Mesenchymal stem cell (in vitro differentiated cells and primary cell): ENCODE data around the gene FAM83F.

ENCODE experiments used
- DNase-seq: peaks from one replicate; pipeline ENCODE4 v3.0.0-alpha.2; 2013
- H2AFZ ChIP-seq: one replicate; pipeline ENCODE4 v1.6.1; 2013; ENCODE audit warnings: low read depth, mild to moderate bottlenecking, control low read depth, inconsistent platforms, low read length, moderate library complexity
- H2AK5ac ChIP-seq: 2 replicates; pipeline ENCODE4 v1.6.1; 2013; ENCODE audit warnings: low read length, moderate library complexity, mild to moderate bottlenecking, inconsistent platforms; ENCODE audit not compliant: severe bottlenecking
- H2BK120ac ChIP-seq: one replicate; pipeline ENCODE4 v1.6.1; 2013; ENCODE audit warnings: low read depth, mild to moderate bottlenecking, inconsistent platforms, low read length, moderate library complexity
- H2BK12ac ChIP-seq, 2 experiments: one replicate each; pipeline ENCODE4 v1.6.1; 2013; ENCODE audit warnings: inconsistent platforms in 2 of 2, low read length in 2 of 2, mild to moderate bottlenecking in 2 of 2, moderate library complexity in 2 of 2, control low read depth in 1 of 2
- H2BK15ac ChIP-seq: one replicate; pipeline ENCODE4 v1.6.1; 2013; ENCODE audit warnings: mild to moderate bottlenecking, low read depth, inconsistent platforms; ENCODE audit not compliant: poor library complexity, severe bottlenecking
- H2BK5ac ChIP-seq: 2 replicates; pipeline ENCODE4 v1.6.1; 2013; ENCODE audit warnings: low read depth, mild to moderate bottlenecking, low read length, control low read depth, inconsistent platforms; ENCODE audit not compliant: poor library complexity, severe bottlenecking
- H3K14ac ChIP-seq, 2 experiments: one replicate each; pipeline ENCODE4 v1.6.1; 2013; ENCODE audit warnings: inconsistent platforms in 2 of 2, low read length in 2 of 2, control low read depth in 1 of 2, mild to moderate bottlenecking in 1 of 2, moderate library complexity in 1 of 2
- H3K18ac ChIP-seq, 2 experiments: one replicate each; pipeline ENCODE4 v1.6.1; 2013; ENCODE audit warnings: inconsistent platforms in 2 of 2, low read length in 2 of 2, control low read depth in 1 of 2, low read depth in 1 of 2, mild to moderate bottlenecking in 1 of 2
- H3K23ac ChIP-seq, 2 experiments: one replicate each; pipeline ENCODE4 v1.6.1; 2013; ENCODE audit warnings: inconsistent platforms in 2 of 2, low read length in 2 of 2, mild to moderate bottlenecking in 2 of 2, moderate library complexity in 2 of 2, control low read depth in 1 of 2
- H3K27ac ChIP-seq: 2 replicates; pipeline ENCODE4 v1.5.1; 2013; ENCODE audit warnings: mild to moderate bottlenecking, moderate library complexity, low read length, control low read depth, inconsistent platforms; ENCODE audit not compliant: poor library complexity, severe bottlenecking
- H3K27me3 ChIP-seq, 2 experiments: 2 replicates each; pipeline versions ENCODE4 v1.6.1 to v1.7.0; 2013; ENCODE audit warnings: low read length in 2 of 2, mild to moderate bottlenecking in 2 of 2, moderate library complexity in 2 of 2, control low read depth in 1 of 2, inconsistent platforms in 1 of 2; ENCODE audit not compliant: control insufficient read depth in 1 of 2, insufficient read depth in 1 of 2
- H3K36me3 ChIP-seq, 2 experiments: 2 replicates each; pipeline versions ENCODE4 v1.6.1 to v1.7.0; 2013; ENCODE audit warnings: low read length in 2 of 2, control low read depth in 1 of 2, inconsistent platforms in 1 of 2, low read depth in 1 of 2, mild to moderate bottlenecking in 1 of 2; ENCODE audit not compliant: insufficient read depth in 2 of 2, control insufficient read depth in 1 of 2
- H3K4ac ChIP-seq, 2 experiments: one replicate each; pipeline ENCODE4 v1.6.1; 2013; ENCODE audit warnings: inconsistent platforms in 2 of 2, low read length in 2 of 2, mild to moderate bottlenecking in 2 of 2, moderate library complexity in 2 of 2, control low read depth in 1 of 2, low read depth in 1 of 2
- H3K4me1 ChIP-seq: 2 replicates; pipeline ENCODE4 v1.6.1; 2013; ENCODE audit warnings: low read depth, low read length, control low read depth; ENCODE audit not compliant: control insufficient read depth, insufficient read depth
- H3K4me2 ChIP-seq: 2 replicates; pipeline ENCODE4 v1.6.1; 2013; ENCODE audit warnings: low read length, mild to moderate bottlenecking, inconsistent platforms; ENCODE audit not compliant: poor library complexity, severe bottlenecking
- H3K4me3 ChIP-seq, 2 experiments: 2 replicates each; pipeline versions ENCODE4 v1.5.1 to v1.7.0; 2013; ENCODE audit warnings: low read length in 2 of 2, mild to moderate bottlenecking in 2 of 2, control low read depth in 1 of 2, low read depth in 1 of 2; ENCODE audit not compliant: insufficient read depth in 1 of 2
- H3K79me1 ChIP-seq: replicated peaks from 2 replicates; pipeline ENCODE4 v1.6.1; 2013; ENCODE audit warnings: mild to moderate bottlenecking, control low read depth, low read length, inconsistent platforms; ENCODE audit not compliant: poor library complexity, severe bottlenecking
- H3K9ac ChIP-seq: 2 replicates; pipeline ENCODE4 v1.7.0; 2013; ENCODE audit warnings: mild to moderate bottlenecking, low read length, moderate library complexity
- H3K9me3 ChIP-seq: 2 replicates; pipeline ENCODE4 v1.7.0; 2013; ENCODE audit warnings: mild to moderate bottlenecking, low read length; ENCODE audit not compliant: control insufficient read depth
- H4K8ac ChIP-seq: one replicate; pipeline ENCODE4 v1.6.1; 2013; ENCODE audit warnings: inconsistent platforms, mild to moderate bottlenecking, low read length, moderate library complexity
- H4K91ac ChIP-seq: one replicate; pipeline ENCODE4 v1.6.1; 2013; ENCODE audit warnings: mild to moderate bottlenecking, low read length, inconsistent platforms
- WGBS: methylation state at CpG from one replicate; pipeline ENCODE4 v1.1.7; 2013; ENCODE audit warnings: mixed read lengths; 5-methylcytosine and 5-hydroxymethylcytosine counted together

The FAM83F gene

GRCh38 chr22:40053460-40053859 lies 58.7 kb downstream of the FAM83F start:
- no CpG with 5 or more reads among the region's 1 CpG for WGBS
- H3K23ac ChIP-seq = no peak overlapping the region

GRCh38 chr22:40054486-40054885 lies 59.7 kb downstream of the FAM83F start:
- Histone ChIP-seq H3K4me1 (peaks cover 1% of the 10 kb centered on the region), H3K4ac (no peak overlapping the region)
- WGBS = 75% methylated on average over 1 of the region's 2 CpGs

More at GRCh38 chr22:40053460-40053859, 58.7 kb downstream of the FAM83F start:
- Histone ChIP-seq H4K8ac (no peak overlapping the region), H2AFZ (no peak overlapping the region), H3K9me3 (no peaks in the 10 kb centered on the region), H3K18ac (no peak overlapping the region), H2BK15ac (no peak overlapping the region), H2BK120ac (no peak overlapping the region), H3K27ac (no peak overlapping the region), H3K4ac (no peak overlapping the region), H4K91ac (no peak overlapping the region), H3K79me1 (peaks cover 33% of the 10 kb centered on the region), H2BK12ac (no peak overlapping the region), H3K4me2 (no peak overlapping the region), H3K36me3 (no peaks in the 10 kb centered on the region), H3K9ac (no peak overlapping the region), H3K4me3 (no peak overlapping the region), H3K4me1 (no peaks in the 10 kb centered on the region), H2AK5ac (no peak overlapping the region), H2BK5ac (no peak overlapping the region), H3K14ac (no peak overlapping the region), H3K27me3 (no peaks in the 10 kb centered on the region)
- no peak for DNase-seq

GRCh38 chr22:40055143-40055883 lies 60.6 kb downstream of the FAM83F start:
- H4K8ac ChIP-seq = no peak overlapping the region
- no peak overlapping the region for H2BK120ac ChIP-seq
- H3K4me3 ChIP-seq = no peak overlapping the region
- H3K4me2 ChIP-seq = no peak overlapping the region
- H3K4me1 ChIP-seq = peaks cover 1% of the 10 kb centered on the region
- DNase-seq = no peak
- no peak overlapping the region for H4K91ac ChIP-seq
- no peak overlapping the region for H3K27ac ChIP-seq
- H3K14ac ChIP-seq = no peak overlapping the region
- H2BK12ac ChIP-seq = no peak overlapping the region
- H3K36me3 ChIP-seq = no peaks in the 10 kb centered on the region
- H3K79me1 ChIP-seq = peaks cover 33% of the 10 kb centered on the region
- no peak overlapping the region for H2BK15ac ChIP-seq
- no peak overlapping the region for H3K4ac ChIP-seq
- 77% methylated on average over 7 of the region's 8 CpGs for WGBS
- H2BK5ac ChIP-seq = no peak overlapping the region
- no peak overlapping the region for H3K9ac ChIP-seq
- H2AFZ ChIP-seq = no peak overlapping the region
- H3K18ac ChIP-seq = no peak overlapping the region
- no peak overlapping the region for H2AK5ac ChIP-seq
- no peaks in the 10 kb centered on the region for H3K9me3 ChIP-seq
- no peak overlapping the region for H3K23ac ChIP-seq
- no peaks in the 10 kb centered on the region for H3K27me3 ChIP-seq

More at GRCh38 chr22:40054486-40054885, 59.7 kb downstream of the FAM83F start:
- Histone ChIP-seq H3K4me3 (no peak overlapping the region), H3K4me2 (no peak overlapping the region), H2BK12ac (no peak overlapping the region), H3K27me3 (no peaks in the 10 kb centered on the region), H4K91ac (no peak overlapping the region), H3K27ac (no peak overlapping the region), H3K9ac (no peak overlapping the region), H3K9me3 (no peaks in the 10 kb centered on the region), H3K14ac (no peak overlapping the region), H2BK15ac (no peak overlapping the region), H3K36me3 (no peaks in the 10 kb centered on the region), H2AK5ac (no peak overlapping the region), H2BK5ac (no peak overlapping the region), H4K8ac (no peak overlapping the region), H3K23ac (no peak overlapping the region), H2BK120ac (no peak overlapping the region), H3K18ac (no peak overlapping the region), H3K79me1 (peaks cover 31% of the 10 kb centered on the region), H2AFZ (no peak overlapping the region)
- DNase-seq = no peak

DNA sequence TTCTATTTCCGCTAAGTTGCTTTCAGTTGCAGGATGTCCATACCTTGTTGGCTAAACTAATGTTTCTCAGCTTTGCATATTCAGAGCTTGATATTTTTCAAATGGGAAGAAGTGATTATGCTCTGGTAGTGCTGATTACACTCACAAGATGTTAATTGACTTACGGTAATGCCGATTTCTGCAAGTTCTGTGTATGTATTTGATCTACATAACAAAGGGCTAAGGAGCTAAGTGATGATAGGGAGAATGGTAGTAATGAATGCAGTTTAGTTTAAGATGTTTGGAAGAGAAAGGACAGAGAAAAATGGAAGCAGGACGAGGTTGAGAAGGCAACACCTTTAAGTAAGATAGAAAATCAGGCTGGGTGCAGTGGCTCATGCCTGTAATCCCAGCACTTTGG lies 61.4 kb downstream of the FAM83F start:
- Histone ChIP-seq H2BK15ac (no peak overlapping the region), H2AK5ac (no peak overlapping the region)

More for the DNA sequence above, 61.4 kb downstream of the FAM83F start:
- no peak overlapping the region for H2AFZ ChIP-seq
- no peak overlapping the region for H3K18ac ChIP-seq
- H3K4ac ChIP-seq = no peak overlapping the region
- H2BK5ac ChIP-seq = no peak overlapping the region
- peaks cover 30% of the 10 kb centered on the region for H3K79me1 ChIP-seq
- H3K4me2 ChIP-seq = no peak overlapping the region
- no peak overlapping the region for H3K4me3 ChIP-seq
- H2BK120ac ChIP-seq = no peak overlapping the region
- no peak overlapping the region for H3K27ac ChIP-seq
- H4K8ac ChIP-seq = no peak overlapping the region
- no peak overlapping the region for H2BK12ac ChIP-seq
- no peak overlapping the region for H4K91ac ChIP-seq
- H3K4me1 ChIP-seq = peaks cover 1% of the 10 kb centered on the region
- 67% methylated on average over 4 of the region's 4 CpGs for WGBS
- no peak for DNase-seq
- H3K27me3 ChIP-seq = no peaks in the 10 kb centered on the region
- no peak overlapping the region for H3K9ac ChIP-seq
- no peaks in the 10 kb centered on the region for H3K36me3 ChIP-seq
- no peaks in the 10 kb centered on the region for H3K9me3 ChIP-seq
- no peak overlapping the region for H3K23ac ChIP-seq
- no peak overlapping the region for H3K14ac ChIP-seq
